Fibroblast of villous mesenchyme (primary cell): ENCODE data around the gene DYRK1B. TPM values are rescaled to one million over a fixed set of nuclear protein-coding genes. Genes with fewer than 3 reads are reported as not detected.
A peak's percentile ranks its signal among the peaks of the same experiment; 100 is the strongest.

Experiments
- DNase-seq: peaks from one replicate; pipeline ENCODE4 v3.0.0-alpha.2; 2010; ENCODE audit warnings: low read depth
- H3K4me3 ChIP-seq: 2 replicates; pipeline ENCODE4 v1.5.1; 2011; ENCODE audit warnings: low read depth, mild to moderate bottlenecking, low read length
- total RNA-seq: library from RNA; depleted of rRNA; stranded (reverse); fragments of >200 nt; gene quantifications from 2 replicates; pipeline ENCODE4 v1.2.3, GENCODE V29; 2012
- TF ChIP-seq, protein P1 (sequence below): IDR thresholded peaks from 2 replicates; pipeline ENCODE4 v1.5.1; 2012; ENCODE audit warnings: low read depth, mild to moderate bottlenecking, low read length; ENCODE audit not compliant: insufficient read depth

DYRK1B gene
- total RNA-seq, 1 donor = 10.4 TPM

GRCh38 chr19:39837978-39838377 lies 4.0 kb upstream of the DYRK1B start:
- no peak for DNase-seq
- H3K4me3 ChIP-seq = no peak overlapping the region
- TF ChIP-seq, protein P1, sequence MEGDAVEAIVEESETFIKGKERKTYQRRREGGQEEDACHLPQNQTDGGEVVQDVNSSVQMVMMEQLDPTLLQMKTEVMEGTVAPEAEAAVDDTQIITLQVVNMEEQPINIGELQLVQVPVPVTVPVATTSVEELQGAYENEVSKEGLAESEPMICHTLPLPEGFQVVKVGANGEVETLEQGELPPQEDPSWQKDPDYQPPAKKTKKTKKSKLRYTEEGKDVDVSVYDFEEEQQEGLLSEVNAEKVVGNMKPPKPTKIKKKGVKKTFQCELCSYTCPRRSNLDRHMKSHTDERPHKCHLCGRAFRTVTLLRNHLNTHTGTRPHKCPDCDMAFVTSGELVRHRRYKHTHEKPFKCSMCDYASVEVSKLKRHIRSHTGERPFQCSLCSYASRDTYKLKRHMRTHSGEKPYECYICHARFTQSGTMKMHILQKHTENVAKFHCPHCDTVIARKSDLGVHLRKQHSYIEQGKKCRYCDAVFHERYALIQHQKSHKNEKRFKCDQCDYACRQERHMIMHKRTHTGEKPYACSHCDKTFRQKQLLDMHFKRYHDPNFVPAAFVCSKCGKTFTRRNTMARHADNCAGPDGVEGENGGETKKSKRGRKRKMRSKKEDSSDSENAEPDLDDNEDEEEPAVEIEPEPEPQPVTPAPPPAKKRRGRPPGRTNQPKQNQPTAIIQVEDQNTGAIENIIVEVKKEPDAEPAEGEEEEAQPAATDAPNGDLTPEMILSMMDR = no peak

GRCh38 chr19:39834287-39834841 lies 402 bp upstream of the DYRK1B start:
- peak overlapping the region; percentile 85 for H3K4me3 ChIP-seq
- TF ChIP-seq, protein P1 = no peak
- no peak for DNase-seq

GRCh38 chr19:39833160-39833463 lies 850 bp downstream of the DYRK1B start:
- TF ChIP-seq, protein P1 = no peak
- DNase-seq = no peak
- peak overlapping the region; percentile 85 for H3K4me3 ChIP-seq

- peak overlapping the region; percentile 85 for H3K4me3 ChIP-seq
- TF ChIP-seq, protein P1 = no peak
- DNase-seq = no peak
Measured at GRCh38 chr19:39832341-39833083, 1.4 kb downstream of the DYRK1B start.

- no peak overlapping the region for H3K4me3 ChIP-seq
- TF ChIP-seq, protein P1 = no peak
- DNase-seq = no peak
Measured at GRCh38 chr19:39831679-39832078, 2.3 kb downstream of the DYRK1B start.

- DNase-seq = no peak
- TF ChIP-seq, protein P1 = no peak
- no peak overlapping the region for H3K4me3 ChIP-seq
Measured at GRCh38 chr19:39830847-39831246, 3.1 kb downstream of the DYRK1B start.
